Measurements from ENCODE around the gene HOXD1. TPM values are rescaled to one million over a fixed set of nuclear protein-coding genes. Genes with fewer than 3 reads are reported as not detected.

The HOXD1 gene
- total RNA-seq, 4 donors from 2014 or later, result 0.20 TPM; not detected in 3

DNA sequence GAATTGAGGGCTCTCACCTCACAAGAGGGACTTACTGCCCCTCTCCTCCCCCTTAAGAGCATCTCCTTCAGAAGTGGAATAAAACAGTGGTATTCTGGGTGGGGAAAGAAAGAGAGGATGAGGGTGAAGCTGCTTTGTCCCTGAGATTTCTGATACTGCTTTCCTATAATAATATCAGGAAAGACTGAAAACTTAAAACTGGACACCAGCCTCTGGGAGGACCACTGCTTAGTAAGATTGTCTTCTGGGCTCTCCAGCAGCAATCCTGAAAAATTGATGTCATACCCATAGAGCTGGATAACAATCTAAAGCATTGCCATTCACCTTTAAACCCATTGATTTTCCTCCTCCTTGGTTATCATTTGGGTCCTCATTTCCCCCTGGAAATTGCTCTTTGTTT is 41.8 kb upstream of the HOXD1 start:
- TF ChIP-seq, protein P1, sequence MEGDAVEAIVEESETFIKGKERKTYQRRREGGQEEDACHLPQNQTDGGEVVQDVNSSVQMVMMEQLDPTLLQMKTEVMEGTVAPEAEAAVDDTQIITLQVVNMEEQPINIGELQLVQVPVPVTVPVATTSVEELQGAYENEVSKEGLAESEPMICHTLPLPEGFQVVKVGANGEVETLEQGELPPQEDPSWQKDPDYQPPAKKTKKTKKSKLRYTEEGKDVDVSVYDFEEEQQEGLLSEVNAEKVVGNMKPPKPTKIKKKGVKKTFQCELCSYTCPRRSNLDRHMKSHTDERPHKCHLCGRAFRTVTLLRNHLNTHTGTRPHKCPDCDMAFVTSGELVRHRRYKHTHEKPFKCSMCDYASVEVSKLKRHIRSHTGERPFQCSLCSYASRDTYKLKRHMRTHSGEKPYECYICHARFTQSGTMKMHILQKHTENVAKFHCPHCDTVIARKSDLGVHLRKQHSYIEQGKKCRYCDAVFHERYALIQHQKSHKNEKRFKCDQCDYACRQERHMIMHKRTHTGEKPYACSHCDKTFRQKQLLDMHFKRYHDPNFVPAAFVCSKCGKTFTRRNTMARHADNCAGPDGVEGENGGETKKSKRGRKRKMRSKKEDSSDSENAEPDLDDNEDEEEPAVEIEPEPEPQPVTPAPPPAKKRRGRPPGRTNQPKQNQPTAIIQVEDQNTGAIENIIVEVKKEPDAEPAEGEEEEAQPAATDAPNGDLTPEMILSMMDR (IDR thresholded peaks at IDR 0.05 in 4 of 5, conservative IDR thresholded peaks at IDR 0.05 in 1 of 5), result no peak
- TF ChIP-seq POLR2A (IDR thresholded peaks at IDR 0.05), result no peak
- no peak for DNase-seq
- Histone ChIP-seq H3K9me3 (no peaks in the 10 kb centered on the region), H3K4me3 (no peak overlapping the region), H3K27ac (no peak overlapping the region), H3K36me3 (no peaks in the 10 kb centered on the region), H3K4me1 (peaks cover 0 to 3% of the 10 kb centered on the region in 2 donors), H3K27me3 (peaks cover 0 to 5% (median 5%) of the 10 kb centered on the region in 3 donors)
- intact Hi-C loops (cut with DNase I; ENCODE audit: low total_unique reads), result no loop called here
- in situ Hi-C loops (cut with MboI; ENCODE audit: low sequenced_read_pairs in 4 of 4), result loop anchor here in 3 of 4 donors (10.0 to 25.0 kb wide), 3 partner anchors 408 to 1016 kb away; no protein-coding TSS in a partner anchor
- ATAC-seq, result no peak

DNA sequence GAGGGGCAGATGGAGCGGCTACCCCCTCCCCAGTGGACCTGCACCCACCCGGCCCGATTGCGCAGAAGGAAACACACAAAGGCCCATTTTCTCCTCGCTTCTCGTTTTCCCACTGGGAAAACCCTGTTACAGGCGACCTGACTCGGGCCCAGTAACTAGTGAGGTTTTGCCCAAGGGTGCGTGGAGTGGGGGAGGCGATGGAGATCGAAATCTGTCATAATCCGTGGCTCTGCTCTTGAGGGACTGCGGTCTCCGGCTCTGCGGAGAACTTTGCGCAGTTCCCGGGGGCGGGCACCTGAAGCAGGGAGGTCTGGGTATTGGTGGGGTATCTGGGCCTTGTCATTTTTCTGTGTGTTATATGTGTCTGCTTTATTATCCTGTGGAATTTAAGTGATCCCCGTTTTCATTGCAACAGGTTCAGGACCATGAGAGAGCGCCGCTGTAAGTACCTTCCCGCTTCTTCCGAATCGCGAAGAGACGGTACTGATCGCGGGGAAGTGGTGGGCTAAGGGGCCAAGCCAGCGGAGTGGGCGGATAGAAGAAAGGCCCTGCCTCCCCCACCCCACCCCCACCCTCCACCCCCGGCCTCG is 41.2 kb upstream of the HOXD1 start:
- no peak for TF ChIP-seq POLR2A (IDR thresholded peaks at IDR 0.05)
- TF ChIP-seq, protein P1 (IDR thresholded peaks at IDR 0.05 in 4 of 5, conservative IDR thresholded peaks at IDR 0.05 in 1 of 5), result no peak
- Histone ChIP-seq H3K4me1 (peaks cover 0 to 3% of the 10 kb centered on the region in 2 donors), H3K36me3 (no peaks in the 10 kb centered on the region), H3K9me3 (no peaks in the 10 kb centered on the region), H3K27ac (no peak overlapping the region), H3K27me3 (peaks cover 0 to 5% (median 5%) of the 10 kb centered on the region in 3 donors), H3K4me3 (no peak overlapping the region)
- intact Hi-C loops (cut with DNase I; ENCODE audit: low total_unique reads), result no loop called here
- in situ Hi-C loops (cut with MboI; ENCODE audit: low sequenced_read_pairs in 4 of 4), result loop anchor here in 3 of 4 donors (10.0 to 25.0 kb wide), 3 partner anchors 407 to 1015 kb away; no protein-coding TSS in a partner anchor
- DNase-seq (no peak), ATAC-seq (no peak)

DNA sequence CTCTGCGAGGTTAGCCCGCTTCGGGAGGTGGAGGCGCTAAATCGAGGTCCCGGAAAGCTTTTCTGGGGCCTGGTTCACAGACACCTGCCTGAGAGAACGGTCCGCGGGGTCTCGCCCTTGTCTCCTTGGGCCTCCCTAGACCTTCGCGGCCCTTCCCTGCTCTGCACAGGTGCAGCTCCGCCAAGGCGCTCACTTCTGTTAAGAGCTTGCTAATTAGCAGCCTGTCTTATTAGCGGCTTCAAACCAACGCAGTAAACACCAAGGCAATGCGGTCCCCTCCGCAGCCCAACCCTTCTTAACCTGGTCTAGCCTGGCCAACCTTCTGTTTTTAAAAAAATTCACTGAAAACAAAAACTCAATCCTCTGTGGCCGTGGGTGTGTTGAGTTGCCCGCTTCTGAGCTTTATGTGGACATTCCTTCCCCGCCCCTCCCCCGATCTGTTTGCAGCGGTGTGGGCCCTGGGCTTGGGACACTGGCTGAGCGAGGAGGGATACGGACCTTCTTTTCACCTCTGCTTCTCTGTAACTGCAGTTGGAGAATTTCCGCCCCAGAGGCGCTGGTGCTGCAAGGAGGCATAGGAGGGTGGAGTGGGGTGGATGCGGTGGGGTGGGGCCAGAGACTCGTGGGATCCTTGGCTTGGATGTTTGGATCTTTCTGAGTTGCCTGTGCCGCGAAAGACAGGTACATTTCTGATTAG is 40.5 kb upstream of the HOXD1 start:
- DNase-seq (no peak), ATAC-seq (no peak)
- peaks cover 0 to 5% (median 5%) of the 10 kb centered on the region in 3 donors for H3K27me3 ChIP-seq
- intact Hi-C loops (cut with DNase I; ENCODE audit: low total_unique reads) (no loop called here), in situ Hi-C loops (cut with MboI; ENCODE audit: low sequenced_read_pairs in 4 of 4) (loop anchor here in 3 of 4 donors (10.0 to 25.0 kb wide), 3 partner anchors 407 to 1014 kb away; no protein-coding TSS in a partner anchor)
- H3K36me3 ChIP-seq, result no peaks in the 10 kb centered on the region
- no peak for TF ChIP-seq POLR2A (IDR thresholded peaks at IDR 0.05)
- TF ChIP-seq, protein P1 (IDR thresholded peaks at IDR 0.05 in 4 of 5, conservative IDR thresholded peaks at IDR 0.05 in 1 of 5), result no peak
- no peak overlapping the region for H3K27ac ChIP-seq
- peaks cover 0 to 3% of the 10 kb centered on the region in 2 donors for H3K4me1 ChIP-seq
- H3K4me3 ChIP-seq, result no peak overlapping the region
- no peaks in the 10 kb centered on the region for H3K9me3 ChIP-seq

DNA sequence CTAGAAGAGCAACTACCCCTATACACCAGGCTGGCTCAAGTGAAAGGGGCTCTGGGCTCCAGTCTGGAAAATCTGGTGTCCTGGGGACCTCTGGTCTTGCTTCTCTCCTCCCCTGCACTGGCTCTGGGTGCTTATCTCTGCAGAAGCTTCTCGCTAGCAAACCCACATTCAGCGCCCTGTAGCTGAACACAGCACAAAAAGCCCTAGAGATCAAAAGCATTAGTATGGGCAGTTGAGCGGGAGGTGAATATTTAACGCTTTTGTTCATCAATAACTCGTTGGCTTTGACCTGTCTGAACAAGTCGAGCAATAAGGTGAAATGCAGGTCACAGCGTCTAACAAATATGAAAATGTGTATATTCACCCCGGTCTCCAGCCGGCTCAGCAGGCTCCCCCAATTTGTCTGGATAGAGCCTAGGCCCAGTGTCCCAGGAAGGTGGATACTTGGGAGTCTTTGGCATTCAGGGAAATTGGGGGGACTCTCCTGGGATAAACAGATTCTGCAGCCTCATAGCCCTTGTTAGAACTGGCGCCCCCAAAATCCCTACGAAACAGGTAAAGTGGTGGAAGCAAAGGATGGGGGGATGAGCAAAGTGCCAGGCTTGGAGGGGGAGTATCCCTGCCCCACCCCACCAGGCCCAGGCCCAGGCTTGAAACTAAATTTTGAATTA is 39.6 kb upstream of the HOXD1 start:
- DNase-seq (no peak), ATAC-seq (no peak)
- H3K27me3 ChIP-seq, result peaks cover 0 to 7% (median 5%) of the 10 kb centered on the region in 3 donors
- intact Hi-C loops (cut with DNase I; ENCODE audit: low total_unique reads) (no loop called here), in situ Hi-C loops (cut with MboI; ENCODE audit: low sequenced_read_pairs in 4 of 4) (loop anchor here in 3 of 4 donors (10.0 to 25.0 kb wide), 3 partner anchors 406 to 1013 kb away; no protein-coding TSS in a partner anchor)
- no peaks in the 10 kb centered on the region for H3K4me1 ChIP-seq
- H3K9me3 ChIP-seq, result no peaks in the 10 kb centered on the region
- no peak overlapping the region for H3K27ac ChIP-seq
- TF ChIP-seq, protein P1 (IDR thresholded peaks at IDR 0.05 in 4 of 5, conservative IDR thresholded peaks at IDR 0.05 in 1 of 5), result no peak
- TF ChIP-seq POLR2A (IDR thresholded peaks at IDR 0.05), result no peak
- no peak overlapping the region for H3K4me3 ChIP-seq
- H3K36me3 ChIP-seq, result no peaks in the 10 kb centered on the region

All from gastrocnemius medialis (tissue), 4 donors.